Urinary bladder (tissue), 4 donors: ENCODE results near the gene LIF. TPM values are rescaled to one million over a fixed set of nuclear protein-coding genes. Genes with fewer than 3 reads are reported as not detected.
"Not testable (repeated sequence)": the region's sequence is repeated elsewhere in the genome, so short reads cannot be mapped to it uniquely, and the experiment has no call there.

Experiments
- DNase-seq: peaks from one replicate; pipeline ENCODE4 v3.0.0-alpha.2; 2015; ENCODE audit errors: extremely low spot score
- H3K27ac ChIP-seq: one replicate; pipeline ENCODE4 v1.5.1; 2013; ENCODE audit warnings: low read depth, mild to moderate bottlenecking, moderate library complexity
- H3K36me3 ChIP-seq: one replicate; pipeline ENCODE4 v1.6.1; 2013; ENCODE audit warnings: mild to moderate bottlenecking, moderate library complexity; ENCODE audit not compliant: insufficient read depth
- H3K4me1 ChIP-seq: one replicate; pipeline ENCODE4 v1.6.1; 2013; ENCODE audit warnings: mild to moderate bottlenecking, moderate library complexity; ENCODE audit not compliant: insufficient read depth
- H3K4me3 ChIP-seq: one replicate; pipeline ENCODE4 v1.5.1; 2013; ENCODE audit warnings: low read depth, low read length
- WGBS: extraction: QIAGEN DNeasy Blood & Tissue Kit; methylation state at CpG from one replicate; pipeline ENCODE4 v1.1.7; 2013; 5-methylcytosine and 5-hydroxymethylcytosine counted together
- polyA plus RNA-seq: library from polyadenylated mRNA; stranded (reverse); fragments of 200-250 nt; gene quantifications from one replicate; pipeline ENCODE4 v1.2.3, GENCODE V29; 2013
- total RNA-seq: library from RNA; depleted of rRNA; stranded (reverse); fragments of >200 nt; gene quantifications from one replicate; pipeline ENCODE4 v1.2.3, GENCODE V29; 2014
- donor health status: healthy with polysubstance abuse.
- donor health status: healthy.

LIF gene
- total and polyA plus RNA-seq, 2 donors = 1.1 to 4.8 TPM

GRCh38 chr22:30216710-30217109 lies 29.8 kb downstream of the LIF start:
- H3K4me1 ChIP-seq = no peaks in the 10 kb centered on the region

GRCh38 chr22:30216272-30216671 lies 30.3 kb downstream of the LIF start:
- not testable (repeated sequence) for H3K4me1 ChIP-seq, H3K4me3 ChIP-seq
- 96% methylated on average over 3 of the region's 3 CpGs for WGBS

More at GRCh38 chr22:30216710-30217109, 29.8 kb downstream of the LIF start:
- 87% methylated on average over 10 of the region's 10 CpGs for WGBS
- no peak for DNase-seq
- no peaks in the 10 kb centered on the region for H3K36me3 ChIP-seq
- no peak overlapping the region for H3K27ac ChIP-seq
- no peak overlapping the region for H3K4me3 ChIP-seq

GRCh38 chr22:30214703-30215407 lies 31.7 kb downstream of the LIF start:
- Histone ChIP-seq H3K36me3 (no peaks in the 10 kb centered on the region), H3K4me3 (no peak overlapping the region), H3K4me1 (no peaks in the 10 kb centered on the region), H3K27ac (no peak overlapping the region)
- no peak for DNase-seq
- WGBS = 69% methylated on average over 12 of the region's 12 CpGs

More at GRCh38 chr22:30216272-30216671, 30.3 kb downstream of the LIF start:
- H3K27ac ChIP-seq, H3K36me3 ChIP-seq, DNase-seq: not testable (repeated sequence)

GRCh38 chr22:30212996-30213441 lies 33.5 kb downstream of the LIF start:
- no peaks in the 10 kb centered on the region for H3K36me3 ChIP-seq
- no peak overlapping the region for H3K27ac ChIP-seq
- WGBS = 65% methylated on average over 8 of the region's 8 CpGs
- no peak overlapping the region for H3K4me3 ChIP-seq
- no peaks in the 10 kb centered on the region for H3K4me1 ChIP-seq
- DNase-seq = no peak

GRCh38 chr22:30212363-30212995 lies 34.1 kb downstream of the LIF start:
- Histone ChIP-seq H3K27ac (no peak overlapping the region), H3K4me3 (no peak overlapping the region), H3K4me1 (no peaks in the 10 kb centered on the region), H3K36me3 (no peaks in the 10 kb centered on the region)
- 66% methylated on average over 5 of the region's 5 CpGs for WGBS
- DNase-seq = no peak

GRCh38 chr22:30211124-30211820 lies 35.3 kb downstream of the LIF start:
- H3K27ac ChIP-seq = no peak overlapping the region
- no peak for DNase-seq
- no peaks in the 10 kb centered on the region for H3K4me1 ChIP-seq

GRCh38 chr22:30210235-30210909 lies 36.2 kb downstream of the LIF start:
- DNase-seq = no peak
- Histone ChIP-seq H3K4me3 (no peak overlapping the region), H3K36me3 (no peaks in the 10 kb centered on the region), H3K4me1 (no peaks in the 10 kb centered on the region), H3K27ac (peak overlapping the region; percentile 54)
- 81% methylated on average over 19 of the region's 19 CpGs for WGBS

More at GRCh38 chr22:30211124-30211820, 35.3 kb downstream of the LIF start:
- WGBS = 95% methylated on average over 18 of the region's 18 CpGs
- no peak overlapping the region for H3K4me3 ChIP-seq
- no peaks in the 10 kb centered on the region for H3K36me3 ChIP-seq

GRCh38 chr22:30209642-30210041 lies 36.9 kb downstream of the LIF start:
- no peaks in the 10 kb centered on the region for H3K4me1 ChIP-seq
- H3K4me3 ChIP-seq = no peak overlapping the region
- WGBS = 96% methylated on average over 6 of the region's 6 CpGs
- no peaks in the 10 kb centered on the region for H3K36me3 ChIP-seq
- no peak for DNase-seq
- H3K27ac ChIP-seq = peak overlapping the region; percentile 70

GRCh38 chr22:30208631-30209603 lies 37.6 kb downstream of the LIF start:
- no peaks in the 10 kb centered on the region for H3K4me1 ChIP-seq
- H3K27ac ChIP-seq = peak overlapping the region; percentile 70
- DNase-seq = no peak

GRCh38 chr22:30206944-30207343 lies 39.6 kb downstream of the LIF start:
- H3K4me3 ChIP-seq = no peak overlapping the region
- WGBS = 36% methylated on average over 16 of the region's 16 CpGs
- H3K27ac ChIP-seq = no peak overlapping the region
- no peaks in the 10 kb centered on the region for H3K4me1 ChIP-seq
- no peaks in the 10 kb centered on the region for H3K36me3 ChIP-seq
- no peak for DNase-seq

More at GRCh38 chr22:30208631-30209603, 37.6 kb downstream of the LIF start:
- no peak overlapping the region for H3K4me3 ChIP-seq
- no peaks in the 10 kb centered on the region for H3K36me3 ChIP-seq
- 32% methylated on average over 26 of the region's 26 CpGs for WGBS

GRCh38 chr22:30205281-30206115 lies 41.1 kb downstream of the LIF start:
- DNase-seq = no peak
- H3K36me3 ChIP-seq = no peaks in the 10 kb centered on the region
- H3K4me1 ChIP-seq = no peaks in the 10 kb centered on the region
- H3K4me3 ChIP-seq = no peak overlapping the region
- peak overlapping the region; percentile 40 for H3K27ac ChIP-seq
- 58% methylated on average over 25 of the region's 25 CpGs for WGBS

- DNase-seq = no peak
- no peaks in the 10 kb centered on the region for H3K4me1 ChIP-seq
- H3K4me3 ChIP-seq = no peak overlapping the region
- 38% methylated on average over 10 of the region's 10 CpGs for WGBS
- H3K27ac ChIP-seq = no peak overlapping the region
- H3K36me3 ChIP-seq = no peaks in the 10 kb centered on the region
Measured at GRCh38 chr22:30204742-30205111, 41.8 kb downstream of the LIF start.
